ENCODE data around the gene MTMR10. TPM values are rescaled to one million over a fixed set of nuclear protein-coding genes. Genes with fewer than 3 reads are reported as not detected.

Gene MTMR10
- total RNA-seq, 1 donor from 2014 or later, result 18.8 TPM

DNA sequence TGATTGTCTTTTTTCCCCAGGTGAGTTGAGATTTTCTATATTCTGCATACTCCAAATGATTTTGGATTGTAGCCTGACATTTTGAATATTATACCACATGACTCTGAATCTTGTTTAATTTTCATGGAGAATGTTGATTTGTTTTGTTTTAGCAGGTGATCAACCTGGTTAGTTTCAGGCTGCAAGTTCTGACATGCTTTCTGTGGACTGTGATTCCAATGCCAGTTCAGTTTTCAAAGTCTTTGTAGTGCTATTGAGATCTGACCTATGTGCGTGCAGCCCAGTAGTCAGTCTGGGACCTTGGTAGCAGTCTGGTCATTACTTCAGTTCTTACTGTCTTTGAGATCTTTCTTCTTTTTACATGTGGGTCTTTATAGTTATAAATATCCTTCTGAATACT, 18.6 kb upstream of the MTMR10 start:
- Histone ChIP-seq H3K27me3 (ENCODE audit: control insufficient read depth, insufficient read depth, low read length) (no peaks in the 10 kb centered on the region), H3K36me3 (ENCODE audit: control insufficient read depth, insufficient read depth, low read length) (no peaks in the 10 kb centered on the region), H3K4me3 (ENCODE audit: low read depth, low read length) (no peak overlapping the region)
- TF ChIP-seq, protein P1, sequence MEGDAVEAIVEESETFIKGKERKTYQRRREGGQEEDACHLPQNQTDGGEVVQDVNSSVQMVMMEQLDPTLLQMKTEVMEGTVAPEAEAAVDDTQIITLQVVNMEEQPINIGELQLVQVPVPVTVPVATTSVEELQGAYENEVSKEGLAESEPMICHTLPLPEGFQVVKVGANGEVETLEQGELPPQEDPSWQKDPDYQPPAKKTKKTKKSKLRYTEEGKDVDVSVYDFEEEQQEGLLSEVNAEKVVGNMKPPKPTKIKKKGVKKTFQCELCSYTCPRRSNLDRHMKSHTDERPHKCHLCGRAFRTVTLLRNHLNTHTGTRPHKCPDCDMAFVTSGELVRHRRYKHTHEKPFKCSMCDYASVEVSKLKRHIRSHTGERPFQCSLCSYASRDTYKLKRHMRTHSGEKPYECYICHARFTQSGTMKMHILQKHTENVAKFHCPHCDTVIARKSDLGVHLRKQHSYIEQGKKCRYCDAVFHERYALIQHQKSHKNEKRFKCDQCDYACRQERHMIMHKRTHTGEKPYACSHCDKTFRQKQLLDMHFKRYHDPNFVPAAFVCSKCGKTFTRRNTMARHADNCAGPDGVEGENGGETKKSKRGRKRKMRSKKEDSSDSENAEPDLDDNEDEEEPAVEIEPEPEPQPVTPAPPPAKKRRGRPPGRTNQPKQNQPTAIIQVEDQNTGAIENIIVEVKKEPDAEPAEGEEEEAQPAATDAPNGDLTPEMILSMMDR (IDR thresholded peaks at IDR 0.05; ENCODE audit: insufficient read depth, low read length, poor library complexity, severe bottlenecking), result no peak
- DNase-seq (ENCODE audit: low read depth), result no peak

DNA sequence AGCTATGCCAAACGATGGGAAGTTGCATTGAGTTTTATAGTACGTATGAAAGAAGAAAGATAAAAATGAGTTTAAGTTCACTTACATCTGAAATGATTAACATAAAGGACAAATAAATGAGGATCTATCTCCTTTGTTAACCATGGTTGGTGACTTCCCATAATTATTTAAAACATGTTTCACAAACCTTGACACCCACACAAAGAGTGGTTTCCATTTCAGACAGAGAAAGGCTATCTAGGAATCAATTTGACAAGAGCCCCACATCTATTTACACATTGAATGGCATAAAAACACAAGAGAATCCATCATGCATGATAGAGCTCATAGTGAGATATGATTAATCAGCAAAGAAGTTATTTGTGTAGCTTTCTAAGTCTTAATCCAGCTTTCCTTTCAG, 14.2 kb upstream of the MTMR10 start:
- Histone ChIP-seq H3K27me3 (ENCODE audit: control insufficient read depth, insufficient read depth, low read length) (no peaks in the 10 kb centered on the region), H3K4me3 (ENCODE audit: low read depth, low read length) (no peak overlapping the region)

DNA sequence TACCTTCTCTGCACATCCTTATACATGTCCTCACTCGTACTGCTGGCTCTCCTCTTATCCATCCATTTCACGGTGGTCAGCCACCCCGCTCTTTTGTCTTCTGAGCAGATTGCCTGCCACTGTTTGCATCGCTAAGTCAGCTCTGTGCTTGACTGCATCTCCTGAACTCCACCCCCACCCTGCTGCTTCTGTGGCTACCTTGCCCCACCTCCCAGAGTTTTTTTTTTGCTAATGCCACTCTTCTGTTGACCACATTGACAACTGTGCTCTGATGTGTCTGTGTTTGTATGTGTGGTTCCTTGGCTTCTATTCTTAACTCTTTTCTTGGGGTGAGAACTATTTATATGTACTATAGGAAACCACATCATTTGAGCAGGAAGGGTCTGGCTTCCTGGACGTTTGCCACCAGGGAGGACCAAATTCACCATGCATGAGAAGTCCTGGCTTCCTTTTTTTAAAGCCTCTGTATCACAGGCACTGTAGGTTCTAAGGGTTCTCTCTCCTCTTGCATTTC, 12.8 kb upstream of the MTMR10 start:
- TF ChIP-seq, protein P1 (IDR thresholded peaks at IDR 0.05; ENCODE audit: insufficient read depth, low read length, poor library complexity, severe bottlenecking), result no peak
- no peaks in the 10 kb centered on the region for H3K36me3 ChIP-seq (ENCODE audit: control insufficient read depth, insufficient read depth, low read length)
- H3K4me3 ChIP-seq (ENCODE audit: low read depth, low read length), result no peak overlapping the region
- peak; percentile 43 for DNase-seq (ENCODE audit: low read depth)
- no peaks in the 10 kb centered on the region for H3K27me3 ChIP-seq (ENCODE audit: control insufficient read depth, insufficient read depth, low read length)

More for the DNA sequence above, 14.2 kb upstream of the MTMR10 start:
- no peak for DNase-seq (ENCODE audit: low read depth)
- H3K36me3 ChIP-seq (ENCODE audit: control insufficient read depth, insufficient read depth, low read length), result no peaks in the 10 kb centered on the region
- TF ChIP-seq, protein P1 (IDR thresholded peaks at IDR 0.05; ENCODE audit: insufficient read depth, low read length, poor library complexity, severe bottlenecking), result no peak

- TF ChIP-seq, protein P1 (IDR thresholded peaks at IDR 0.05; ENCODE audit: insufficient read depth, low read length, poor library complexity, severe bottlenecking), result no peak
- no peaks in the 10 kb centered on the region for H3K27me3 ChIP-seq (ENCODE audit: control insufficient read depth, insufficient read depth, low read length)
- H3K4me3 ChIP-seq (ENCODE audit: low read depth, low read length), result no peak overlapping the region
- no peak for DNase-seq (ENCODE audit: low read depth)
- H3K36me3 ChIP-seq (ENCODE audit: control insufficient read depth, insufficient read depth, low read length), result no peaks in the 10 kb centered on the region
Observed at GRCh38 chr15:31001702-31002101, 10.3 kb upstream of the MTMR10 start.

DNA sequence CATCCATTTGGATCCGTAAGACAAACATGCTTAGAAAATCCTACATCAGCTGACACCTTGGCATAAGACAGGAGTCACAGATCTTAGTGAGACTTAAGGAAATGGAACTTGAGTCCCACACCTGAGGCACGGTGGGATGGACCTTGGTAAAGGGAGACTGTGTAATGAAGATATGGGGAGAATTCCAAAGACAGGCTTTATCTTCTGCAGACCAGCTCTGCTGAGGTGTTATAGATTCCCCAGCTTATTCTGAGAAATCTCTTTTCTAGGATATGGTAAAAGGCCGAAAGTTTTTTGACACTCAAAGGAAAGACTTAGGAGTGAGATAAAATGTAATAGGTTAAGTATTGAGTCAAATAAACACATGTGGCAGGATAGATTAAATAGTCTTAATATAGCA, 8.3 kb upstream of the MTMR10 start:
- TF ChIP-seq, protein P1 (IDR thresholded peaks at IDR 0.05; ENCODE audit: insufficient read depth, low read length, poor library complexity, severe bottlenecking), result no peak
- no peak for DNase-seq (ENCODE audit: low read depth)
- no peaks in the 10 kb centered on the region for H3K27me3 ChIP-seq (ENCODE audit: control insufficient read depth, insufficient read depth, low read length)
- H3K4me3 ChIP-seq (ENCODE audit: low read depth, low read length), result no peak overlapping the region
- no peaks in the 10 kb centered on the region for H3K36me3 ChIP-seq (ENCODE audit: control insufficient read depth, insufficient read depth, low read length)

DNA sequence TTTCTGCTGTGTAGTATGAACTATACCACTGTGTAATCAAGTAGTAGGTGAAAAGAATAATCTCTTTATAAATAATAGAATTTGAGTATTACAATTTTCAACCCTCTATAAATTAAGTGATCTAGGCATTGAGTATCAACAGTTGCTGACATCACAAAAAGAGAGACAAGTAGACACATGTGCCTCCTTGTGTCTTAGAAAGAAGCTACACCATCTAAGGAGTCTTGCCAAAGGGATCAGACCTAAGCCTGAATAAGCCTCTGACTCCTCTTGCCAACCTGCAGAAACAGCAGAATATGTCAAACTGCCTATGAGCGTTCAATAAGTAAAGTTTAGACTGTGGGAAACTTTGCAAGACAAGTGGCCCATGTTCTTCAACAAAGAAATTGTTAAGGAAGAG, 5.8 kb upstream of the MTMR10 start:
- H3K27me3 ChIP-seq (ENCODE audit: control insufficient read depth, insufficient read depth, low read length), result no peaks in the 10 kb centered on the region
- no peaks in the 10 kb centered on the region for H3K36me3 ChIP-seq (ENCODE audit: control insufficient read depth, insufficient read depth, low read length)
- no peak overlapping the region for H3K4me3 ChIP-seq (ENCODE audit: low read depth, low read length)
- TF ChIP-seq, protein P1 (IDR thresholded peaks at IDR 0.05; ENCODE audit: insufficient read depth, low read length, poor library complexity, severe bottlenecking), result no peak
- no peak for DNase-seq (ENCODE audit: low read depth)

All from kidney epithelial cell (primary cell).